Duodenal mucosa (tissue), 2 donors: ENCODE data around the gene TMCC1.
A peak's percentile ranks its signal among the peaks of the same experiment; 100 is the strongest.

ENCODE experiments used
- H3K27ac ChIP-seq: one replicate; pipeline ENCODE4 v1.7.0; 2013; ENCODE audit warnings: low read depth, low read length
- H3K27me3 ChIP-seq, 2 donors: one replicate each; pipeline ENCODE4 v1.7.0; 2013; ENCODE audit warnings: low read length in 2 of 2, control low read depth in 1 of 2; ENCODE audit not compliant: insufficient read depth in 2 of 2, control insufficient read depth in 1 of 2
- H3K36me3 ChIP-seq, 2 donors: one replicate each; pipeline ENCODE4 v1.7.0; 2013; ENCODE audit warnings: low read length in 2 of 2, control low read depth in 1 of 2; ENCODE audit not compliant: insufficient read depth in 2 of 2, control insufficient read depth in 1 of 2
- H3K4me1 ChIP-seq, 2 donors: one replicate each; pipeline ENCODE4 v1.7.0; 2013; ENCODE audit warnings: low read length in 2 of 2, control low read depth in 1 of 2; ENCODE audit not compliant: insufficient read depth in 2 of 2, control insufficient read depth in 1 of 2
- H3K4me3 ChIP-seq, 2 donors: one replicate each; pipeline ENCODE4 v1.7.0; 2013; ENCODE audit warnings: low read length in 2 of 2, low read depth in 1 of 2
- H3K9ac ChIP-seq, 2 donors: one replicate each; pipeline ENCODE4 v1.7.0; 2013; ENCODE audit warnings: low read length in 2 of 2, low read depth in 1 of 2
- H3K9me3 ChIP-seq, 2 donors: one replicate each; pipeline ENCODE4 v1.7.0; 2013; ENCODE audit warnings: low read length in 2 of 2, control low read depth in 1 of 2; ENCODE audit not compliant: control insufficient read depth in 1 of 2

The TMCC1 gene

GRCh38 chr3:129599607-129600006, 293.9 kb downstream of the TMCC1 start:
- Histone ChIP-seq H3K9ac (no peak overlapping the region), H3K4me1 (peaks cover 13 to 78% of the 10 kb centered on the region in 2 donors), H3K27ac (no peak overlapping the region)

GRCh38 chr3:129599073-129599472, 294.4 kb downstream of the TMCC1 start:
- Histone ChIP-seq H3K9ac (no peak overlapping the region), H3K36me3 (no peaks in the 10 kb centered on the region), H3K4me1 (peaks cover 11 to 78% of the 10 kb centered on the region in 2 donors), H3K27ac (peak overlapping the region; percentile 20), H3K27me3 (peaks cover 2 to 6% of the 10 kb centered on the region in 2 donors), H3K4me3 (peak overlapping the region in 1 of 2 donors; percentile 43), H3K9me3 (no peaks in the 10 kb centered on the region)

More at GRCh38 chr3:129599607-129600006, 293.9 kb downstream of the TMCC1 start:
- Histone ChIP-seq H3K27me3 (peaks cover 6 to 12% of the 10 kb centered on the region in 2 donors), H3K4me3 (peak overlapping the region in 1 of 2 donors; percentile 43), H3K36me3 (no peaks in the 10 kb centered on the region), H3K9me3 (no peaks in the 10 kb centered on the region)

- no peak overlapping the region for H3K4me3 ChIP-seq
- H3K27me3 ChIP-seq = peaks cover 0 to under 1% of the 10 kb centered on the region in 2 donors
- H3K27ac ChIP-seq = no peak overlapping the region
- H3K9ac ChIP-seq = no peak overlapping the region
- no peaks in the 10 kb centered on the region for H3K36me3 ChIP-seq
- H3K9me3 ChIP-seq = no peaks in the 10 kb centered on the region
- H3K4me1 ChIP-seq = peaks cover 13 to 83% of the 10 kb centered on the region in 2 donors
Observed at GRCh38 chr3:129598484-129598883, 295.0 kb downstream of the TMCC1 start.

GRCh38 chr3:129598000-129598381, 295.5 kb downstream of the TMCC1 start:
- Histone ChIP-seq H3K27me3 (no peaks in the 10 kb centered on the region), H3K36me3 (no peaks in the 10 kb centered on the region), H3K4me3 (no peak overlapping the region), H3K9ac (peak overlapping the region in 1 of 2 donors; percentile 38), H3K9me3 (no peaks in the 10 kb centered on the region), H3K4me1 (peaks cover 18 to 86% of the 10 kb centered on the region in 2 donors), H3K27ac (no peak overlapping the region)
